Measurements from ENCODE around the gene SLC37A4. TPM values are rescaled to one million over a fixed set of nuclear protein-coding genes. Genes with fewer than 3 reads are reported as not detected.
A peak's percentile ranks its signal among the peaks of the same experiment; 100 is the strongest.

The SLC37A4 gene
- total and polyA plus RNA-seq, 2 of the 8 experiments (the other 6 are each of a cell fraction or from before 2014, with no cell fraction given), result 35.1 to 91.9 TPM

DNA sequence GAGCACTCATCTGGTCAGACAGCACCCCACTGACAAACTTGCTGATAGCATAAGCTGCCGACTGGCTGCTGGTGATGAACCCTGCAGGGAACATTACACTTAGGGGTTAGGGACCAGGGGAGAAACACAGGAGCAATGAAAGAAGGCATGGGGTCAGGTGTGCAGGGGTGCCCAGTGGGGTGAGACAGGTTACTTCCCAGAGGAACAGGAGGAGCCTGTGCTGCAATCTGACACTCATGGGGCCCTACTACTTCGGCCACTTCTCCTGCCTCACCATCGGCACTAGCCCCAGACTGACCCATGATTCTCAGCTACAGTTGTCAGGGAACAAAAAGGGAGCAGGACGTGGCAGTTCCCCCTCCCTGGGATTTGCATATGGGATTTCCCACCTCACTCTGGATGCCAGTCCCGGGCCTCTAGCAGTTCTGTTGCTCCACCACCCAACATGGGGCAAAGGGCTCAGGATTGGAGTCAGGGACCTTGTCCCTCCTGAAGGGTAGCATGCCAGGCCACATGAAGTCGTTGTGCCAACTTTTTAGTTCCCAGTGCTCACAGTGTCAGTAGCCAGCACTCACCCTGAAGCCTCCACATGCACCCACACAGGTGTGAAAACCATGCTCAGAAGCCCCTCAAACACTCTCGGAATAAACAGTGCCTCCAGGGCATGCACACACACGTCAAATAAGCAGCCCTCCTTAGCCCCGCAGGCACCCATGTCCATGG lies 2.2 kb downstream of the SLC37A4 start:
- no peak overlapping the region for H3K56ac ChIP-seq (replicated peaks; ENCODE audit: insufficient read length, low read depth, low read length)
- CTCF ChIA-PET (ENCODE audit: partially characterized antibody), result interaction anchor here (0.6 to 3.1 kb wide), 5 partner anchors 10 to 101 kb away, joined by 3 to 12 read pairs (median 4); partner anchors contain the start of genes RPS25 and TRAPPC4
- POLR2A ChIA-PET (ENCODE audit: partially characterized antibody), result interaction anchor here (1.4 to 9.7 kb wide), 4 partner anchors 15 to 27 kb away, joined by 4 to 224 read pairs (median 12); partner anchors contain the start of genes HYOU1, RPS25 and TRAPPC4
- no peak overlapping the region for H2AFZ ChIP-seq (ENCODE audit: low read length)
- peaks cover 8 to 50% (median 29%) of the 10 kb centered on the region in 4 experiments for H3K36me3 ChIP-seq (ENCODE audit: control insufficient read depth in 2 of 4, insufficient read depth in 4 of 4, low read length in 3 of 4)
- no peak overlapping the region for H2BK20ac ChIP-seq (ENCODE audit: low read length)
- no peak overlapping the region for H3K14ac ChIP-seq (ENCODE audit: insufficient read length)
- H3K9ac ChIP-seq (replicated peaks in 1 of 4; ENCODE audit: extremely low read depth in 1 of 4, low read depth in 3 of 4, low read length in 3 of 4), result peak overlapping the region in 2 of 4 experiments; percentile 8 to 17; a peak in 3 of 7 replicates
- H4K91ac ChIP-seq (replicated peaks; ENCODE audit: insufficient read length, low read length), result peak overlapping the region; percentile 30
- H3K23me2 ChIP-seq (ENCODE audit: low read depth, low read length), result peaks cover 7% of the 10 kb centered on the region; the same call in 1 of the 2 replicates
- peak overlapping the region in 1 of 4 experiments; percentile 84; a peak in 4 of 8 replicates for H3K4me3 ChIP-seq (ENCODE audit: extremely low read depth in 1 of 4, insufficient read depth in 2 of 4, low read depth in 3 of 4, low read length in 4 of 4)
- no peak overlapping the region for H4K5ac ChIP-seq (ENCODE audit: insufficient read length, low read depth, low read length)
- H2AK5ac ChIP-seq (ENCODE audit: low read depth, low read length), result no peak overlapping the region
- H3K27ac ChIP-seq (ENCODE audit: low read depth, low read length), result no peak overlapping the region; the same call in 1 of the 2 replicates
- H4K8ac ChIP-seq (ENCODE audit: extremely low read depth, insufficient read depth, low read length), result no peak overlapping the region
- H3K18ac ChIP-seq (ENCODE audit: extremely low read depth, low read length), result no peak overlapping the region
- no peak for DNase-seq (ENCODE audit: low read depth in 1 of 2, low spot score in 2 of 2)
- 0 out of 2 replicates have a peak overlapping the region, but pooled peaks have one; percentile 10 for H2BK12ac ChIP-seq (ENCODE audit: low read depth, low read length)
- H3K23ac ChIP-seq (ENCODE audit: insufficient read length), result no peak overlapping the region
- no peak overlapping the region for H2BK120ac ChIP-seq (replicated peaks; ENCODE audit: low read depth, low read length)
- WGBS, 2 experiments (ENCODE audit: extremely low coverage in 1 of 2, insufficient coverage in 1 of 2, insufficient read length in 1 of 2, insufficient replicate concordance in 2 of 2, low coverage in 1 of 2, low lambda C conversion rate in 2 of 2, missing lambda C conversion rate in 1 of 2), result 87% methylated on average over 9 of the region's 9 CpGs; no CpG with 5 or more reads in 1 of the 2 experiments
- H2BK15ac ChIP-seq (ENCODE audit: low read length), result no peak overlapping the region
- H3K4me1 ChIP-seq (replicated peaks in 1 of 4; ENCODE audit: control insufficient read depth in 3 of 4, insufficient read depth in 4 of 4, low read length in 3 of 4), result peaks cover 6 to 13% (median 10%) of the 10 kb centered on the region in 4 experiments
- H3K9me3 ChIP-seq (ENCODE audit: insufficient read depth in 2 of 2, low read depth in 1 of 2, low read length in 1 of 2), result no peaks in the 10 kb centered on the region
- H3K4ac ChIP-seq (replicated peaks; ENCODE audit: insufficient read length, low read depth, low read length), result no peak overlapping the region
- H3K27me3 ChIP-seq (replicated peaks in 1 of 4; ENCODE audit: control insufficient read depth in 3 of 4, extremely low read depth in 1 of 4, insufficient read depth in 3 of 4, low read length in 3 of 4), result no peaks in the 10 kb centered on the region
- peaks cover 3 to 16% of the 10 kb centered on the region in 2 experiments for H4K20me1 ChIP-seq (replicated peaks in 1 of 2; ENCODE audit: control insufficient read depth in 1 of 2, insufficient read depth in 2 of 2, low read length in 2 of 2)
- TF ChIP-seq FOSL1 (IDR thresholded peaks at IDR 0.05; ENCODE audit: insufficient read depth, low read depth, low read length), result no peak
- H3K79me2 ChIP-seq (ENCODE audit: control insufficient read depth in 1 of 2, insufficient read depth in 2 of 2, low read length in 2 of 2), result peaks cover 0 to 19% of the 10 kb centered on the region in 2 experiments; a peak in 1 of 4 replicates
- H2BK5ac ChIP-seq (ENCODE audit: low read depth, low read length), result no peak overlapping the region
- no peak for FAIRE-seq
- peak overlapping the region; percentile 81 to 82 for H3K4me2 ChIP-seq (ENCODE audit: insufficient read depth in 1 of 2, low read depth in 2 of 2, low read length in 2 of 2)
- H3K79me1 ChIP-seq (ENCODE audit: low read depth, low read length), result peaks cover 15% of the 10 kb centered on the region
